H9 (cell line): ENCODE results near the gene TIGD6. TPM values are rescaled to one million over a fixed set of nuclear protein-coding genes. Genes with fewer than 3 reads are reported as not detected.
A peak's percentile ranks its signal among the peaks of the same experiment; 100 is the strongest.

Experiments
- DNase-seq: peaks from one replicate; pipeline ENCODE4 v3.0.0-alpha.2; 2017
- H2AFZ ChIP-seq: one replicate; pipeline ENCODE4 v1.6.1; 2013; ENCODE audit warnings: mild to moderate bottlenecking, low read length, control low read depth, moderate library complexity
- H2AK5ac ChIP-seq: 2 replicates; pipeline ENCODE4 v1.6.1; 2013; ENCODE audit warnings: low read length, control low read depth, mixed read lengths; ENCODE audit not compliant: insufficient read length
- H2BK120ac ChIP-seq: one replicate; pipeline ENCODE4 v1.6.1; 2013; ENCODE audit warnings: low read depth, mild to moderate bottlenecking, low read length, control low read depth, inconsistent platforms; ENCODE audit not compliant: poor library complexity, severe bottlenecking
- H2BK12ac ChIP-seq: 2 replicates; pipeline ENCODE4 v1.6.1; 2013; ENCODE audit warnings: low read length, control low read depth, mixed read lengths, low read depth; ENCODE audit not compliant: insufficient read length
- H2BK15ac ChIP-seq: 2 replicates; pipeline ENCODE4 v1.6.1; 2013; ENCODE audit warnings: low read depth, low read length, control low read depth
- H2BK20ac ChIP-seq: one replicate; pipeline ENCODE4 v1.6.1; 2013; ENCODE audit warnings: low read depth, mild to moderate bottlenecking, low read length, control low read depth, inconsistent platforms; ENCODE audit not compliant: poor library complexity, severe bottlenecking
- H2BK5ac ChIP-seq: 2 replicates; pipeline ENCODE4 v1.6.1; 2013; ENCODE audit warnings: low read length, control low read depth, mixed read lengths; ENCODE audit not compliant: insufficient read length
- H3K14ac ChIP-seq: 2 replicates; pipeline ENCODE4 v1.6.1; 2013; ENCODE audit warnings: low read length, control low read depth; ENCODE audit not compliant: insufficient read depth
- H3K18ac ChIP-seq: 2 replicates; pipeline ENCODE4 v1.6.1; 2013; ENCODE audit warnings: low read depth, mild to moderate bottlenecking, mixed read lengths, low read length, control low read depth; ENCODE audit not compliant: insufficient read length
- H3K23ac ChIP-seq: 2 replicates; pipeline ENCODE4 v1.6.1; 2013; ENCODE audit warnings: low read length, control low read depth, mixed read lengths, low read depth; ENCODE audit not compliant: insufficient read length
- H3K23me2 ChIP-seq: 2 replicates; pipeline ENCODE4 v1.6.1; 2013; ENCODE audit warnings: low read depth, mild to moderate bottlenecking, mixed read lengths, low read length, control low read depth; ENCODE audit not compliant: insufficient read length, poor library complexity, severe bottlenecking
- H3K27ac ChIP-seq: 2 replicates; pipeline ENCODE4 v1.5.1; 2013; ENCODE audit warnings: low read length, control low read depth, mixed read lengths, low read depth; ENCODE audit not compliant: insufficient read length
- H3K27me3 ChIP-seq: 2 replicates; pipeline ENCODE4 v1.6.1; 2013; ENCODE audit warnings: low read length, control low read depth, inconsistent platforms; ENCODE audit not compliant: insufficient read depth
- H3K4ac ChIP-seq: 2 replicates; pipeline ENCODE4 v1.6.1; 2013; ENCODE audit warnings: low read depth, mild to moderate bottlenecking, control low read depth, inconsistent platforms, low read length, moderate library complexity
- H3K4me1 ChIP-seq: 2 replicates; pipeline ENCODE4 v1.6.1; 2013; ENCODE audit warnings: low read length, control low read depth, inconsistent platforms; ENCODE audit not compliant: insufficient read depth
- H3K4me2 ChIP-seq: 2 replicates; pipeline ENCODE4 v1.6.1; 2013; ENCODE audit warnings: low read length, control low read depth, mixed read lengths; ENCODE audit not compliant: insufficient read length, insufficient read depth
- H3K56ac ChIP-seq: 2 replicates; pipeline ENCODE4 v1.6.1; 2013; ENCODE audit warnings: low read depth, mild to moderate bottlenecking, mixed read lengths, low read length, control low read depth; ENCODE audit not compliant: insufficient read length
- H3K79me1 ChIP-seq: 2 replicates; pipeline ENCODE4 v1.6.1; 2013; ENCODE audit warnings: low read depth, mild to moderate bottlenecking, moderate library complexity, low read length, control low read depth, inconsistent platforms; ENCODE audit not compliant: insufficient read depth, poor library complexity, severe bottlenecking
- H3K79me2 ChIP-seq: 2 replicates; pipeline ENCODE4 v1.6.1; 2013; ENCODE audit warnings: low read length, control low read depth, inconsistent platforms; ENCODE audit not compliant: insufficient read depth
- H3K9ac ChIP-seq: 2 replicates; pipeline ENCODE4 v1.6.1; 2013; ENCODE audit warnings: low read length, control low read depth, mixed read lengths; ENCODE audit not compliant: insufficient read length; ENCODE audit errors: extremely low read depth
- H3K9me3 ChIP-seq: one replicate; pipeline ENCODE4 v1.6.1; 2013; ENCODE audit warnings: low read depth, low read length, inconsistent platforms; ENCODE audit not compliant: control insufficient read depth
- H3T11ph ChIP-seq: one replicate; pipeline ENCODE4 v1.6.1; 2013; ENCODE audit warnings: mild to moderate bottlenecking, low read length, control low read depth, inconsistent platforms
- H4K20me1 ChIP-seq: one replicate; pipeline ENCODE4 v1.6.1; 2013; ENCODE audit not compliant: control insufficient read depth, insufficient read length, insufficient read depth
- H4K5ac ChIP-seq: 2 replicates; pipeline ENCODE4 v1.6.1; 2013; ENCODE audit warnings: low read depth, mild to moderate bottlenecking, mixed read lengths, low read length, control low read depth; ENCODE audit not compliant: insufficient read length
- H4K8ac ChIP-seq: replicated peaks from 2 replicates; pipeline ENCODE4 v1.6.1; 2013; ENCODE audit warnings: low read length, control low read depth, mixed read lengths, low read depth; ENCODE audit not compliant: insufficient read length
- H4K91ac ChIP-seq: 2 replicates; pipeline ENCODE4 v1.6.1; 2013; ENCODE audit warnings: low read depth, mild to moderate bottlenecking, moderate library complexity, mixed read lengths, low read length, control low read depth; ENCODE audit not compliant: insufficient read length
- H3K27ac Mint-ChIP-seq, 3 experiments: 2 replicates in 2 of 3; 3 replicates in 1 of 3; pipeline ENCODE4 v1.8.0; 2020 to 2021; ENCODE audit warnings: mixed read lengths in 3 of 3, mild to moderate bottlenecking in 1 of 3, moderate library complexity in 1 of 3
- H3K27me3 Mint-ChIP-seq: 2 replicates; pipeline ENCODE4 v1.8.0; 2021; ENCODE audit warnings: low read depth, mild to moderate bottlenecking, moderate library complexity, mixed read lengths
- H3K36me3 Mint-ChIP-seq, 3 experiments: 2 replicates in 2 of 3; 3 replicates in 1 of 3; pipeline ENCODE4 v1.8.0; 2020 to 2021; ENCODE audit warnings: low read depth in 3 of 3, mixed read lengths in 3 of 3; ENCODE audit not compliant: insufficient read depth in 1 of 3
- H3K4me1 Mint-ChIP-seq, 2 experiments: 2 replicates each; pipeline ENCODE4 v1.8.0; 2020; ENCODE audit warnings: mixed read lengths in 2 of 2
- H3K4me3 Mint-ChIP-seq, 2 experiments: 2 replicates in 1 of 2; 3 replicates in 1 of 2; pipeline ENCODE4 v1.8.0; 2020 to 2021; ENCODE audit warnings: mild to moderate bottlenecking in 2 of 2, mixed read lengths in 2 of 2, moderate library complexity in 1 of 2
- H3K9me3 Mint-ChIP-seq, 2 experiments: 2 replicates in 1 of 2; 3 replicates in 1 of 2; pipeline ENCODE4 v1.8.0; 2020; ENCODE audit warnings: mild to moderate bottlenecking in 2 of 2, mixed read lengths in 2 of 2, moderate library complexity in 1 of 2
- CTCF ChIP-seq: fragments of 200-600 bp; sonication (generic); conservative IDR thresholded peaks from 3 replicates; pipeline ENCODE4 v1.8.0; 2021; ENCODE audit warnings: antibody characterized with exemption, mild to moderate bottlenecking
- WGBS: extraction: QIAGEN DNeasy Blood & Tissue Kit; methylation state at CpG from one replicate; pipeline ENCODE4 v1.1.7; 2013; ENCODE audit warnings: missing lambda C conversion rate, low lambda C conversion rate, mixed read lengths; ENCODE audit not compliant: insufficient read length; ENCODE audit errors: extremely low coverage; 5-methylcytosine and 5-hydroxymethylcytosine counted together
- long read RNA-seq: library from polyadenylated mRNA; unstranded; transcript quantifications from one replicate; pipeline ENCODE4 v2.0.0, GENCODE V29; 2020
- total RNA-seq: library from RNA; stranded (reverse); gene quantifications from 2 replicates; pipeline ENCODE4 v1.2.1, GENCODE V29; 2021

Gene TIGD6
- total RNA-seq = 1.2 and 1.8 TPM in 2 replicates
- long read RNA-seq, full-length matches to known transcripts = 15 of 15 reads
- long read RNA-seq, partial matches to known transcripts = 0 of 15 reads
- long read RNA-seq, other reads (novel, unspliced or antisense) = 0 of 15 reads

GRCh38 chr5:150000256-150000989 is at the start of gene TIGD6, which contains the start of gene HMGXB3:
Gene TIGD6, minus strand, starts transcription at chr5:150000654. Its CDS starts 4,306 bp downstream, at chr5:149996348.
Gene HMGXB3, plus strand, starts transcription at chr5:150000739. Its CDS starts 4,114 bp downstream, at chr5:150004853.
- peak within 1 kb of the TSS; percentile 87 to 97 (median 94) for H3K27ac Mint-ChIP-seq
- no CpG with 5 or more reads among the region's 72 CpGs for WGBS
- TF ChIP-seq CTCF = no peak

More at GRCh38 chr5:150000256-150000989, at the start of gene TIGD6, which contains the start of gene HMGXB3:
- Histone ChIP-seq H4K91ac (no peak within 1 kb of the TSS), H3K18ac (peak within 1 kb of the TSS; percentile 55), H3K27me3 (no peaks in the 10 kb centered on the region), H2BK12ac (no peak within 1 kb of the TSS), H4K5ac (peak within 1 kb of the TSS; percentile 25), H3T11ph (no peak within 1 kb of the TSS), H2BK5ac (no peak within 1 kb of the TSS), H3K23me2 (peaks cover 13% of the 10 kb centered on the region), H3K9ac (peak within 1 kb of the TSS; percentile 92), H2BK15ac (no peak within 1 kb of the TSS), H3K9me3 (no peaks in the 10 kb centered on the region), H3K79me2 (no peaks in the 10 kb centered on the region; the same call in 1 of the 2 replicates), H3K23ac (no peak within 1 kb of the TSS), H4K8ac (no peak within 1 kb of the TSS), H2AK5ac (no peak within 1 kb of the TSS), H3K14ac (peak within 1 kb of the TSS; percentile 89), H3K4ac (no peak within 1 kb of the TSS), H2BK20ac (no peak within 1 kb of the TSS), H3K79me1 (no peaks in the 10 kb centered on the region), H3K56ac (no peak within 1 kb of the TSS), H3K27ac (peak within 1 kb of the TSS; percentile 86), H2AFZ (no peak within 1 kb of the TSS), H3K4me2 (peak within 1 kb of the TSS; percentile 95), H3K4me1 (peaks cover 2% of the 10 kb centered on the region; the same call in 1 of the 2 replicates), H2BK120ac (no peak within 1 kb of the TSS), H4K20me1 (no peaks in the 10 kb centered on the region)
- no peaks in the 10 kb centered on the region; a peak in 1 of 5 replicates for H3K9me3 Mint-ChIP-seq
- peaks cover 19 to 23% of the 10 kb centered on the region in 2 experiments for H3K4me1 Mint-ChIP-seq
- peak; percentile 96 for DNase-seq
- peaks cover 9 to 15% (median 10%) of the 10 kb centered on the region in 3 experiments; a peak in 6 of 7 replicates for H3K36me3 Mint-ChIP-seq
- H3K4me3 Mint-ChIP-seq = peak within 1 kb of the TSS; percentile 88 to 95
- H3K27me3 Mint-ChIP-seq = no peaks in the 10 kb centered on the region
